K562 (cell line): ENCODE data around the gene TRAF1. TPM values are rescaled to one million over a fixed set of nuclear protein-coding genes. Genes with fewer than 3 reads are reported as not detected.

Source experiments
- ATAC-seq: fragments of 200-7000 bp; cut with Tn5 transposase; 3 replicates; pipeline ENCODE4 v1.9.1; 2020; ENCODE audit warnings: moderate library complexity
- BruUV-seq: library from RNA; stranded (reverse); fragments of 400-500 nt; replicated peaks from 2 replicates; lab custom pipeline; 2021; lab: Mats Ljungman, UMichigan
- CTCF ChIA-PET: fragments of 300-600 bp; formaldehyde crosslinking; extraction: SDS; loops from one replicate; lab custom pipeline; 2021; ENCODE audit warnings: low intra/inter-chr PET ratio; lab: Yijun Ruan, JAX
- POLR2A ChIA-PET: fragments of 300-600, 350-650 bp; sonication (Branson Sonifier 250); formaldehyde crosslinking; extraction: SDS; loops from one replicate; lab custom pipeline; 2021; ENCODE audit warnings: antibody characterized with exemption, inconsistent platforms; lab: Yijun Ruan, JAX
- DNase-seq, 4 experiments: peaks; one replicate each; pipeline versions ENCODE4 v3.0.0 to v3.0.0-alpha.2; 2011 to 2018; ENCODE audit warnings: low spot score in 3 of 4, mixed read lengths in 3 of 4; ENCODE audit errors: extremely low read depth in 1 of 4
- FAIRE-seq: peaks from 2 replicates; lab custom pipeline; 2011; peaks lifted over from hg19 to GRCh38; lab: Jason Lieb, UNC
- H2AFZ ChIP-seq: 2 replicates; pipeline ENCODE4 v1.6.0; 2011; ENCODE audit warnings: low read depth, low read length, control low read depth, inconsistent platforms
- H3K27ac ChIP-seq: fragments of 200-600 bp; 3 replicates; pipeline ENCODE4 v1.8.0; 2011; ENCODE audit warnings: low read depth, mild to moderate bottlenecking, control low read depth, inconsistent platforms, low read length, moderate library complexity, mixed read lengths; ENCODE audit errors: extremely low read depth
- H3K27me3 ChIP-seq, 2 experiments: fragments of 300-600 bp in 1 of 2; 2 replicates in 1 of 2; 3 replicates in 1 of 2; pipeline versions ENCODE4 v1.6.0 to v1.8.0; 2011; ENCODE audit warnings: inconsistent platforms in 2 of 2, low read length in 2 of 2, mild to moderate bottlenecking in 1 of 2, mixed read lengths in 1 of 2, moderate library complexity in 1 of 2; ENCODE audit not compliant: control insufficient read depth in 2 of 2, insufficient read depth in 2 of 2
- H3K36me3 ChIP-seq: fragments of 300-600 bp; 3 replicates; pipeline ENCODE4 v1.8.0; 2011; ENCODE audit warnings: mild to moderate bottlenecking, low read length, inconsistent platforms; ENCODE audit not compliant: control insufficient read depth, insufficient read depth
- H3K4me1 ChIP-seq, 2 experiments: fragments of 200-600 bp in 1 of 2; replicated peaks in 1 of 2; 2 replicates in 1 of 2; 3 replicates in 1 of 2; pipeline versions ENCODE4 v1.5.1 to v1.8.0; 2011; ENCODE audit warnings: inconsistent platforms in 2 of 2, low read length in 2 of 2, mild to moderate bottlenecking in 1 of 2, mixed read lengths in 1 of 2, moderate library complexity in 1 of 2; ENCODE audit not compliant: control insufficient read depth in 2 of 2, insufficient read depth in 2 of 2
- H3K4me2 ChIP-seq: 2 replicates; pipeline ENCODE4 v1.6.1; 2011; ENCODE audit warnings: low read length, control low read depth, inconsistent platforms, mixed read lengths; ENCODE audit not compliant: insufficient read depth
- H3K4me3 ChIP-seq: fragments of 200-600 bp; sonication (generic), shearing (Covaris generic); 2 replicates; pipeline ENCODE4 v1.5.1; 2016; ENCODE audit warnings: control low read depth, inconsistent platforms
- H3K79me2 ChIP-seq: fragments of 200-600 bp; 3 replicates; pipeline ENCODE4 v1.8.0; 2011; ENCODE audit warnings: low read length, inconsistent platforms; ENCODE audit not compliant: control insufficient read depth, insufficient read depth
- H3K9ac ChIP-seq, 2 experiments: 2 replicates each; pipeline versions ENCODE4 v1.6.0 to v1.6.1; 2011; ENCODE audit warnings: low read depth in 2 of 2, low read length in 2 of 2, control low read depth in 1 of 2, inconsistent platforms in 1 of 2, mild to moderate bottlenecking in 1 of 2, mixed read lengths in 1 of 2; ENCODE audit not compliant: insufficient read depth in 1 of 2
- H3K9me1 ChIP-seq: one replicate; pipeline ENCODE4 v1.6.0; 2011; ENCODE audit warnings: inconsistent platforms, mild to moderate bottlenecking, low read length, moderate library complexity; ENCODE audit not compliant: control insufficient read depth, insufficient read depth
- H3K9me3 ChIP-seq: replicated peaks from 2 replicates; pipeline ENCODE4 v1.5.1; 2011; ENCODE audit warnings: low read depth, low read length, inconsistent platforms; ENCODE audit not compliant: control insufficient read depth, insufficient read depth
- H4K20me1 ChIP-seq: replicated peaks from 2 replicates; pipeline ENCODE4 v1.6.1; 2011; ENCODE audit warnings: low read length, inconsistent platforms, mixed read lengths; ENCODE audit not compliant: control insufficient read depth, insufficient read depth
- E2F3 ChIP-seq: fragments of 250-450 bp; sonication (Bioruptor Pico); IDR thresholded peaks from 2 replicates; pipeline ENCODE4 v1.4.0; 2020; ENCODE audit warnings: mild to moderate bottlenecking
- FIP1L1 ChIP-seq: fragments of 200-400 bp; formaldehyde crosslinking; IDR thresholded peaks from 2 replicates; pipeline ENCODE4 v1.6.1; 2018; ENCODE audit warnings: mild to moderate bottlenecking, low read depth, low read length; ENCODE audit not compliant: poor library complexity, severe bottlenecking
- FOXM1 ChIP-seq, 2 experiments: fragments of 450-650 bp in 1 of 2; sonication (generic) in 1 of 2; formaldehyde crosslinking in 1 of 2; IDR thresholded peaks; 2 replicates each; pipeline versions ENCODE4 v1.6.1 to v1.9.0; 2017 to 2022; ENCODE audit warnings: low read depth in 2 of 2, mild to moderate bottlenecking in 2 of 2, missing genetic modification reagents in 1 of 2, moderate library complexity in 1 of 2
- MAFG ChIP-seq: fragments of 450-650 bp; conservative IDR thresholded peaks from 2 replicates; pipeline ENCODE4 v1.6.1; 2016; ENCODE audit warnings: missing genetic modification characterization, missing compliant biosample characterization
- RBM25 ChIP-seq: fragments of 200-400 bp; formaldehyde crosslinking; IDR thresholded peaks from 2 replicates; pipeline ENCODE4 v1.6.1; 2018; ENCODE audit warnings: low read length, low read depth, moderate library complexity; ENCODE audit not compliant: severe bottlenecking
- RBM34 ChIP-seq: fragments of 200-400 bp; formaldehyde crosslinking; IDR thresholded peaks from 2 replicates; pipeline ENCODE4 v1.6.1; 2018; ENCODE audit warnings: low read length, borderline replicate concordance; ENCODE audit not compliant: insufficient read depth
- ZNF239 ChIP-seq: fragments of 250-450 bp; sonication (Bioruptor Pico); IDR thresholded peaks from 2 replicates; pipeline ENCODE4 v1.4.0; 2020; ENCODE audit warnings: mild to moderate bottlenecking
- ZNF263 ChIP-seq: sonication (generic); formaldehyde crosslinking; IDR thresholded peaks from 2 replicates; pipeline ENCODE4 v1.8.0; 2022; ENCODE audit warnings: mild to moderate bottlenecking, missing genetic modification reagents, borderline replicate concordance
- ZNF282 ChIP-seq: sonication (generic); formaldehyde crosslinking; IDR thresholded peaks from 2 replicates; pipeline ENCODE4 v1.8.1; 2023; ENCODE audit warnings: missing genetic modification reagents
- WGBS: fragments of 100-300 bp; shearing (Covaris generic); methylation state at CpG from one replicate; pipeline ENCODE4 v1.1.6; 2016; ENCODE audit warnings: low coverage, mixed read lengths; ENCODE audit not compliant: insufficient coverage; ENCODE audit errors: missing lambda C conversion rate; 5-methylcytosine and 5-hydroxymethylcytosine counted together
- in situ Hi-C: fragments of 300-500 bp; cut with MboI; formaldehyde crosslinking; loops from 4 replicates; pipeline ENCODE4 v1.15.0; 2018; ENCODE audit warnings: inconsistent platforms, mixed read lengths
- intact Hi-C: fragments of 100-400 bp; cut with micrococcal nuclease; formaldehyde crosslinking; loops from 2 replicates; pipeline ENCODE4 v1.14.2; 2022
- polyA plus RNA-seq, 8 experiments: library from polyadenylated mRNA; depleted of rRNA in 4 of 8; stranded (reverse) in 5 of 8; unstranded in 3 of 8; fragments of >200 nt; fragmentation: Nextera tagmentation in 2 of 8; fragmentation: Illumina TruSeq in 1 of 8; extraction: Ambion mirVana in 2 of 8; extraction: Trizol in 1 of 8; gene quantifications; 2 replicates each; pipeline versions ENCODE4 v1.2.1 to v1.2.3, GENCODE V29; 2011 to 2014; ENCODE audit warnings: inconsistent platforms in 1 of 8, missing spikeins in 1 of 8
- total RNA-seq, 7 experiments: library from RNA; depleted of rRNA in 6 of 7; stranded (reverse); fragments of >200 nt in 6 of 7; fragmentation: Illumina TruSeq in 2 of 7; extraction: Trizol in 2 of 7; gene quantifications; 2 replicates each; pipeline versions ENCODE4 v1.2.1 to v1.2.3, GENCODE V29; 2011 to 2021; ENCODE audit warnings: low replicate concordance in 1 of 7
- TF ChIP-seq, protein P1 (sequence below): sonication (generic); IDR thresholded peaks from 2 replicates; pipeline ENCODE4 v1.6.1; 2016

The TRAF1 gene
- total and polyA plus RNA-seq, 9 of the 15 experiments (the other 6 are each of a cell fraction or from before 2014, with no cell fraction given), result 0.01 to 1.1 (median 0.04) TPM; not detected in 2

- ChIA-PET POLR2A (interaction anchor here (0.6 to 0.9 kb wide), 3 partner anchors 15 to 322 kb away, joined by 3 to 4 read pairs (median 3); no protein-coding TSS in a partner anchor), CTCF (no interaction called here)
- ATAC-seq, result 0 out of 3 replicates have a peak, but pooled peaks have one; percentile 28
- no peak overlapping the region for H3K9ac ChIP-seq
- BruUV-seq, result no TSS peak
- WGBS, result 32% methylated on average over 8 of the region's 8 CpGs
- no peaks in the 10 kb centered on the region for H4K20me1 ChIP-seq
- H3K36me3 ChIP-seq, result no peaks in the 10 kb centered on the region
- TF ChIP-seq ZNF263 (CRISPR knock-in tag), result no peak
- no peak for TF ChIP-seq E2F3 (CRISPR knock-in tag)
- no peak for TF ChIP-seq RBM25
- TF ChIP-seq FOXM1 (IDR thresholded peaks at IDR 0.05; ENCODE audit: low read depth), result no peak
- no peak for TF ChIP-seq FOXM1 (CRISPR knock-in tag; IDR thresholded peaks at IDR 0.05; ENCODE audit: low read depth)
- TF ChIP-seq, protein P1, sequence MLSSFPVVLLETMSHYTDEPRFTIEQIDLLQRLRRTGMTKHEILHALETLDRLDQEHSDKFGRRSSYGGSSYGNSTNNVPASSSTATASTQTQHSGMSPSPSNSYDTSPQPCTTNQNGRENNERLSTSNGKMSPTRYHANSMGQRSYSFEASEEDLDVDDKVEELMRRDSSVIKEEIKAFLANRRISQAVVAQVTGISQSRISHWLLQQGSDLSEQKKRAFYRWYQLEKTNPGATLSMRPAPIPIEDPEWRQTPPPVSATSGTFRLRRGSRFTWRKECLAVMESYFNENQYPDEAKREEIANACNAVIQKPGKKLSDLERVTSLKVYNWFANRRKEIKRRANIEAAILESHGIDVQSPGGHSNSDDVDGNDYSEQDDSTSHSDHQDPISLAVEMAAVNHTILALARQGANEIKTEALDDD, result 0 out of 2 replicates have a peak, but pooled peaks have one; percentile 23
- no peak for TF ChIP-seq ZNF282
- no peak for TF ChIP-seq MAFG (tag)
- 0 out of 2 replicates have a peak, but pooled peaks have one; percentile 15 for TF ChIP-seq ZNF239 (CRISPR knock-in tag)
- TF ChIP-seq RBM34, result no peak
- no peak for TF ChIP-seq FIP1L1
- no peak overlapping the region for H3K4me3 ChIP-seq
- no peak overlapping the region for H3K27ac ChIP-seq
- DNase-seq, result no peak
- intact Hi-C loops, result no loop called here
- no peaks in the 10 kb centered on the region for H3K9me1 ChIP-seq
- H3K4me2 ChIP-seq, result no peak overlapping the region
- H3K9me3 ChIP-seq, result no peaks in the 10 kb centered on the region
- no peaks in the 10 kb centered on the region; a peak in 1 of 5 replicates for H3K4me1 ChIP-seq
- H2AFZ ChIP-seq, result peak overlapping the region; percentile 47; the same call in 1 of the 2 replicates
- FAIRE-seq, result no peak
- in situ Hi-C loops, result no loop called here
- H3K27me3 ChIP-seq, result no peaks in the 10 kb centered on the region
- no peaks in the 10 kb centered on the region for H3K79me2 ChIP-seq
Measured at GRCh38 chr9:120950421-120951388, 24.1 kb upstream of the TRAF1 start.
